Measurements from ENCODE around the gene TIGD4.

Gene TIGD4

DNA sequence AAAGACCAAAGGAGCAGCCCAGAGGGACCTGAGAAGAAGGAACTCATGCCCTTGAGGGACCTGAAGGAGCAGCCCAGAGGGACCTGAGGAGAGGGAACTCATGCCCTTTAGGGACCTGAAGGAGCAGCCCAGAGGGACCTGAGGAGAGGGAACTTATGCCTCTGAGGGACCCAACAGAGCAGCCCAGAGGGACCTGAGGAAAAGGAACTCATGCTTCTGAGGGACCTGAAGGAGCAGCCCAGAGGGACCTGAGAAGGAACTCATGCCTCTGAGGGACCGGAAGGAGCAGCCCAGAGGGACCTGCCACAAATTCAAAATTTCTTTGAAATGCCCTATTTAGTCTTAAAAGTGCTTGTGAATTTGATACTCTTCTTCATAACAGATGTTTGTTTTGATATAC, 51.2 kb downstream of the TIGD4 start:
- TF ChIP-seq, protein P1, sequence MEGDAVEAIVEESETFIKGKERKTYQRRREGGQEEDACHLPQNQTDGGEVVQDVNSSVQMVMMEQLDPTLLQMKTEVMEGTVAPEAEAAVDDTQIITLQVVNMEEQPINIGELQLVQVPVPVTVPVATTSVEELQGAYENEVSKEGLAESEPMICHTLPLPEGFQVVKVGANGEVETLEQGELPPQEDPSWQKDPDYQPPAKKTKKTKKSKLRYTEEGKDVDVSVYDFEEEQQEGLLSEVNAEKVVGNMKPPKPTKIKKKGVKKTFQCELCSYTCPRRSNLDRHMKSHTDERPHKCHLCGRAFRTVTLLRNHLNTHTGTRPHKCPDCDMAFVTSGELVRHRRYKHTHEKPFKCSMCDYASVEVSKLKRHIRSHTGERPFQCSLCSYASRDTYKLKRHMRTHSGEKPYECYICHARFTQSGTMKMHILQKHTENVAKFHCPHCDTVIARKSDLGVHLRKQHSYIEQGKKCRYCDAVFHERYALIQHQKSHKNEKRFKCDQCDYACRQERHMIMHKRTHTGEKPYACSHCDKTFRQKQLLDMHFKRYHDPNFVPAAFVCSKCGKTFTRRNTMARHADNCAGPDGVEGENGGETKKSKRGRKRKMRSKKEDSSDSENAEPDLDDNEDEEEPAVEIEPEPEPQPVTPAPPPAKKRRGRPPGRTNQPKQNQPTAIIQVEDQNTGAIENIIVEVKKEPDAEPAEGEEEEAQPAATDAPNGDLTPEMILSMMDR (IDR thresholded peaks at IDR 0.05; ENCODE audit: borderline replicate concordance, extremely low read depth, low read length, poor library complexity, severe bottlenecking), result no peak
- no peak for TF ChIP-seq EZH2 (IDR thresholded peaks at IDR 0.05; ENCODE audit: borderline replicate concordance, low read depth, low read length, severe bottlenecking)
- DNase-seq (no peak), ATAC-seq (ENCODE audit: insufficient read depth, low read depth) (no peak)
- Histone ChIP-seq H3K36me3 (ENCODE audit: insufficient read depth, low read length) (no peaks in the 10 kb centered on the region), H3K9me3 (ENCODE audit: insufficient read depth, low read length, severe bottlenecking) (no peaks in the 10 kb centered on the region), H3K27me3 (ENCODE audit: insufficient read depth, low read length, poor library complexity) (no peaks in the 10 kb centered on the region), H3K9ac (ENCODE audit: low read depth, low read length) (no peak overlapping the region), H3K4me3 (ENCODE audit: low read depth in 1 of 2, low read length in 2 of 2) (no peak overlapping the region), H2AFZ (ENCODE audit: low read depth, low read length) (no peak overlapping the region), H3K4me2 (ENCODE audit: insufficient read depth, low read length) (no peak overlapping the region), H4K20me1 (ENCODE audit: insufficient read depth, low read length) (no peaks in the 10 kb centered on the region), H3K27ac (ENCODE audit: low read length) (no peak overlapping the region), H3K79me2 (ENCODE audit: insufficient read depth, low read length) (no peaks in the 10 kb centered on the region), H3K4me1 (ENCODE audit: insufficient read depth, low read length) (no peaks in the 10 kb centered on the region)

DNA sequence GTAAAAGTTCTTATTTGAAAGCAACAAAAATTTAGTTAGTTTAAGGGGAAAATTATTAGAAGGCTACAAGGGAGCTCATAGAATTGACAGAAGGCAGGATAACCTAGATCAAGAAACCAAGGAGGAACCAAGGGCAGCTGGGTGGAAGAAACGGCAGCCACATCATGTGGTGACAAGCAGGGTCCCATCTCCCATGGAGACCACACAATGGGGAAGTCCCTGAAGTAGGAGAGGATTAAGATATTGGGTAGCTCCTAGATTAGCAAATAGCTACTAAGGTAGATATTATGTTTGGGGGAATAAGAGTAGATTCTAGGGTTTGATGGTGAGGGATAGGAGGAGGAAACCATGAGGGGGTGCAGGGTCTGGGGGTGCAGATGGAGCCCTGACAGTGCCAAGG, 51.7 kb downstream of the TIGD4 start:
- no peak overlapping the region for H3K27ac ChIP-seq (ENCODE audit: low read length)
- H3K9ac ChIP-seq (ENCODE audit: low read depth, low read length), result no peak overlapping the region
- no peak overlapping the region for H3K4me3 ChIP-seq (ENCODE audit: low read depth in 1 of 2, low read length in 2 of 2)
- no peak for DNase-seq
- no peak overlapping the region for H3K4me2 ChIP-seq (ENCODE audit: insufficient read depth, low read length)
- no peak overlapping the region for H2AFZ ChIP-seq (ENCODE audit: low read depth, low read length)
- TF ChIP-seq, protein P1 (IDR thresholded peaks at IDR 0.05; ENCODE audit: borderline replicate concordance, extremely low read depth, low read length, poor library complexity, severe bottlenecking), result no peak
- no peak for TF ChIP-seq EZH2 (IDR thresholded peaks at IDR 0.05; ENCODE audit: borderline replicate concordance, low read depth, low read length, severe bottlenecking)
- no peaks in the 10 kb centered on the region for H3K79me2 ChIP-seq (ENCODE audit: insufficient read depth, low read length)
- no peaks in the 10 kb centered on the region for H3K36me3 ChIP-seq (ENCODE audit: insufficient read depth, low read length)
- H3K27me3 ChIP-seq (ENCODE audit: insufficient read depth, low read length, poor library complexity), result no peaks in the 10 kb centered on the region
- ATAC-seq (ENCODE audit: insufficient read depth, low read depth), result no peak
- H4K20me1 ChIP-seq (ENCODE audit: insufficient read depth, low read length), result no peaks in the 10 kb centered on the region
- no peaks in the 10 kb centered on the region for H3K9me3 ChIP-seq (ENCODE audit: insufficient read depth, low read length, severe bottlenecking)
- no peaks in the 10 kb centered on the region for H3K4me1 ChIP-seq (ENCODE audit: insufficient read depth, low read length)

DNA sequence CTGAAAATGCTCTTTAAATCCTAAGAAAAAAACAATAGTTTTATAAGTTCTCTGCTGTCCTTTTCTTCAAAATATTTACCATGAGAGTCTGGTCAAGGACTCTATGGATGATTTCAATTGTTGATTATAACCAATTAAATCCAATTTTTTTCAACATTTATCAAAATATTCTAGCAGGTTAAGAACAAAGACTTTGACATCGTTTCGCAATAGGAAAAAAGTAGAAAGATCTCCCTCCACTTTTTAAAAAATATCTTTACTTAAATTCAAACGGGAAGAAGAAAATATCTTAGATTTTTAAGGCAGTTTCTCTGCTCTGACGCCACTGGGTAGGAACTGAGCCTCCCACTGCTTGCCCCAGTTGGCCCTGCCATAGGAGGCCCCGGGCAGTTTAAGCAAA, 55.0 kb downstream of the TIGD4 start:
- no peaks in the 10 kb centered on the region for H3K27me3 ChIP-seq (ENCODE audit: insufficient read depth, low read length, poor library complexity)
- H3K4me1 ChIP-seq (ENCODE audit: insufficient read depth, low read length), result no peaks in the 10 kb centered on the region
- no peaks in the 10 kb centered on the region for H3K36me3 ChIP-seq (ENCODE audit: insufficient read depth, low read length)
- no peak for DNase-seq
- no peaks in the 10 kb centered on the region for H3K9me3 ChIP-seq (ENCODE audit: insufficient read depth, low read length, severe bottlenecking)
- ATAC-seq (ENCODE audit: insufficient read depth, low read depth), result no peak
- no peak overlapping the region for H3K9ac ChIP-seq (ENCODE audit: low read depth, low read length)
- no peaks in the 10 kb centered on the region for H4K20me1 ChIP-seq (ENCODE audit: insufficient read depth, low read length)
- no peak overlapping the region for H3K4me2 ChIP-seq (ENCODE audit: insufficient read depth, low read length)
- no peak overlapping the region for H3K4me3 ChIP-seq (ENCODE audit: low read depth in 1 of 2, low read length in 2 of 2)
- TF ChIP-seq, protein P1 (IDR thresholded peaks at IDR 0.05; ENCODE audit: borderline replicate concordance, extremely low read depth, low read length, poor library complexity, severe bottlenecking), result no peak
- H2AFZ ChIP-seq (ENCODE audit: low read depth, low read length), result no peak overlapping the region
- no peaks in the 10 kb centered on the region for H3K79me2 ChIP-seq (ENCODE audit: insufficient read depth, low read length)
- H3K27ac ChIP-seq (ENCODE audit: low read length), result no peak overlapping the region

DNA sequence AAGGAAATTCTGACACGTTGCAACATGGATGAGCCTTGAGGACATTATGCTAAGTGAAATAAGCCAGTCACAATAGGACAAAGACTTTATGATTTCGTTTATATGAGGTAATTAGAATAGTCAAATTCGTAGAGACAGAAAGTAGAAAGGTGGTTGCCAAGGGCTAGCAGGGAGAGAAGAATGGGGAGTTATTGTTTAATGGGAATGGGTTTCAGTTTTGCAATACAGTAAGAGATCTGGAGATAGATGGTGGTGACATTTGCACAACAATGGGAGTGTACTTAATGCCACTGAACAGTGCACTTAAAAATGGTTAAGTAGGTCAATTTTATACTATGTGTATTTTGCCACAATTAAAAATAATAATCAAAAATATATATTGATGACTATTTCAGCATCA, 56.3 kb downstream of the TIGD4 start:
- Histone ChIP-seq H2AFZ (ENCODE audit: low read depth, low read length) (no peak overlapping the region), H3K27me3 (ENCODE audit: insufficient read depth, low read length, poor library complexity) (no peaks in the 10 kb centered on the region), H3K4me1 (ENCODE audit: insufficient read depth, low read length) (no peaks in the 10 kb centered on the region), H3K27ac (ENCODE audit: low read length) (no peak overlapping the region), H4K20me1 (ENCODE audit: insufficient read depth, low read length) (no peaks in the 10 kb centered on the region), H3K4me2 (ENCODE audit: insufficient read depth, low read length) (no peak overlapping the region), H3K36me3 (ENCODE audit: insufficient read depth, low read length) (no peaks in the 10 kb centered on the region), H3K4me3 (ENCODE audit: low read depth in 1 of 2, low read length in 2 of 2) (no peak overlapping the region), H3K9ac (ENCODE audit: low read depth, low read length) (no peak overlapping the region), H3K9me3 (ENCODE audit: insufficient read depth, low read length, severe bottlenecking) (no peaks in the 10 kb centered on the region), H3K79me2 (ENCODE audit: insufficient read depth, low read length) (no peaks in the 10 kb centered on the region)
- TF ChIP-seq, protein P1 (IDR thresholded peaks at IDR 0.05; ENCODE audit: borderline replicate concordance, extremely low read depth, low read length, poor library complexity, severe bottlenecking), result no peak
- TF ChIP-seq EZH2 (IDR thresholded peaks at IDR 0.05; ENCODE audit: borderline replicate concordance, low read depth, low read length, severe bottlenecking), result no peak
- ATAC-seq (ENCODE audit: insufficient read depth, low read depth) (no peak), DNase-seq (no peak)
